Right lobe of liver (tissue), 6 donors: ENCODE results near the gene EIF3B. TPM values are rescaled to one million over a fixed set of nuclear protein-coding genes. Genes with fewer than 3 reads are reported as not detected.
"Not testable (repeated sequence)": the region's sequence is repeated elsewhere in the genome, so short reads cannot be mapped to it uniquely, and the experiment has no call there.

Source experiments
- ATAC-seq, 4 donors: fragments of 200-7000 bp; cut with Tn5 transposase; one replicate each; pipeline ENCODE4 v1.9.1; 2020; ENCODE audit warnings: mild to moderate bottlenecking in 4 of 4, moderate library complexity in 4 of 4
- DNase-seq, 3 donors: peaks; one replicate each; pipeline ENCODE4 v3.0.0-alpha.2; 2020
- H3K27ac ChIP-seq, 3 donors: fragments of 200-600 bp; one replicate each; pipeline ENCODE4 v1.8.0; 2022
- H3K27me3 ChIP-seq, 2 donors: fragments of 200-600 bp; one replicate each; pipeline ENCODE4 v1.8.0; 2022
- H3K36me3 ChIP-seq, 4 donors: fragments of 200-600 bp; sonication (generic) in 1 of 4; one replicate each; pipeline versions ENCODE4 v1.5.1 to v1.8.0; 2017 to 2022; ENCODE audit warnings: control low read depth in 1 of 4
- H3K4me1 ChIP-seq, 4 donors: fragments of 200-600 bp; sonication (generic) in 1 of 4; one replicate each; pipeline versions ENCODE4 v1.5.1 to v1.8.0; 2017 to 2022; ENCODE audit warnings: control low read depth in 1 of 4
- H3K4me3 ChIP-seq, 3 donors: fragments of 200-600 bp; one replicate each; pipeline ENCODE4 v1.8.0; 2022
- H3K9me3 ChIP-seq, 4 donors: fragments of 200-600 bp; sonication (generic) in 1 of 4; one replicate each; pipeline versions ENCODE4 v1.5.1 to v1.8.0; 2017 to 2022; ENCODE audit warnings: control low read depth in 1 of 4
- POLR2A ChIP-seq: fragments of 450-650 bp; IDR thresholded peaks from one replicate; pipeline ENCODE4 v1.6.1; 2017; ENCODE audit warnings: antibody characterized with exemption, mild to moderate bottlenecking
- WGBS: methylation state at CpG from one replicate; pipeline ENCODE4 v1.1.6; 2018; ENCODE audit warnings: low coverage, low lambda C conversion rate; ENCODE audit not compliant: insufficient coverage; ENCODE audit errors: missing lambda C conversion rate; 5-methylcytosine and 5-hydroxymethylcytosine counted together
- intact Hi-C, 2 donors: fragments of 100-400 bp; cut with DNase I; formaldehyde crosslinking; loops; one replicate each; pipeline versions ENCODE4 v1.11.2 to v1.14.1; 2022
- total RNA-seq, 6 experiments: library from RNA; depleted of rRNA in 2 of 6; stranded (reverse); fragments of >200 nt in 2 of 6; fragmentation: NEBNext Ultra II Directional in 3 of 6; extraction: Animal tissue kit (Norgen Biotek cat#: 25700) in 3 of 6; gene quantifications; one replicate each; pipeline versions ENCODE4 v1.1.0 to v1.2.4, GENCODE V29; 2016 to 2023
- TF ChIP-seq, protein P1 (sequence below), 4 donors: fragments of 200-600 bp in 3 of 4; fragments of 450-650 bp in 1 of 4; IDR thresholded peaks; one replicate each; pipeline versions ENCODE4 v1.5.1 to v1.8.0; 2016 to 2022; ENCODE audit warnings: antibody characterized with exemption in 4 of 4, mild to moderate bottlenecking in 2 of 4
- donor health status: DM: no; HTN: yes; CAD: no.
- donor health status: DM: no; HTN: no; CAD: no.
- donor health status: DM: no; HTN: no; CAD: no.
- donor health status: DM: no; HTN: yes; CAD: no.
- donor health status: DM: no; HTN: yes; CAD: no.

EIF3B gene
- total RNA-seq, 6 experiments from 2014 or later, result 61.6 to 93.3 (median 68.3) TPM

DNA sequence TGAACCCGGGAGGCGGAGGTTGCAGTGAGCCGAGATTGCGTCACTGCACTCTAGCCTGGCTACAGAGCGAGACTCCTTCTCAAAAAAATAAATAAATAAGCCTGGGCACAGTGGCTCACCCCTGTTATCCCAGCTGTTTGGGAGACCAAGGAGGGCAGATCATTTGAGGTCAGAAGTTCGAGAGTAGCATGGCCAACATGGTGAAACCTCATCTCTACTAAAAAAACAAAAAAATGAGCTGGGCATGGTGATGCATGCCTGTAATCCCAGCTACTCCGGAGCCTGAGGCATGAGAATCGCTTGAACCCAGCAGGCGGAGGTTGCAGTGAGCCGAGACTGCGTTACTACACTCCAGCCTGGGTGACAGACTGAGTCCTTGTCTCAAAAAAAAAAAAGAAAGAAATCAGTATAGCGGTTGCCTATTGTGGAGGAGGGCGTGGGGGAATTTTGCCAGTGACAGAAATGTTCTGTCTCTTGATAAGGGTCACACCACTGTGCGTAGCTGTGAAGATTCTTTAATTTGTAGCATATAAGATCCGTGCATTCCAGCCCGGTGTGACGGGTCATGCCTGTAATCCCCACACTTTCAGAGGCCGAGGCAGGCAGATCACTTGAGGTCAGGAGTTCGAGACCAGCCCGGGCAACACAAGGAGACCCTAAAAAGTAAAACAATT is 17.9 kb upstream of the EIF3B start:
- Histone ChIP-seq H3K9me3 (no peaks in the 10 kb centered on the region), H3K27me3 (no peaks in the 10 kb centered on the region), H3K27ac (no peak overlapping the region), H3K4me1 (no peaks in the 10 kb centered on the region), H3K4me3 (no peak overlapping the region), H3K36me3 (no peaks in the 10 kb centered on the region)
- intact Hi-C loops, result no loop called here
- whole genome bisulfite sequencing, result 89% methylated on average over 15 of the region's 20 CpGs
- ATAC-seq, result no peak
- no peak for DNase-seq
- TF ChIP-seq POLR2A, result no peak
- TF ChIP-seq, protein P1, sequence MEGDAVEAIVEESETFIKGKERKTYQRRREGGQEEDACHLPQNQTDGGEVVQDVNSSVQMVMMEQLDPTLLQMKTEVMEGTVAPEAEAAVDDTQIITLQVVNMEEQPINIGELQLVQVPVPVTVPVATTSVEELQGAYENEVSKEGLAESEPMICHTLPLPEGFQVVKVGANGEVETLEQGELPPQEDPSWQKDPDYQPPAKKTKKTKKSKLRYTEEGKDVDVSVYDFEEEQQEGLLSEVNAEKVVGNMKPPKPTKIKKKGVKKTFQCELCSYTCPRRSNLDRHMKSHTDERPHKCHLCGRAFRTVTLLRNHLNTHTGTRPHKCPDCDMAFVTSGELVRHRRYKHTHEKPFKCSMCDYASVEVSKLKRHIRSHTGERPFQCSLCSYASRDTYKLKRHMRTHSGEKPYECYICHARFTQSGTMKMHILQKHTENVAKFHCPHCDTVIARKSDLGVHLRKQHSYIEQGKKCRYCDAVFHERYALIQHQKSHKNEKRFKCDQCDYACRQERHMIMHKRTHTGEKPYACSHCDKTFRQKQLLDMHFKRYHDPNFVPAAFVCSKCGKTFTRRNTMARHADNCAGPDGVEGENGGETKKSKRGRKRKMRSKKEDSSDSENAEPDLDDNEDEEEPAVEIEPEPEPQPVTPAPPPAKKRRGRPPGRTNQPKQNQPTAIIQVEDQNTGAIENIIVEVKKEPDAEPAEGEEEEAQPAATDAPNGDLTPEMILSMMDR (IDR thresholded peaks at IDR 0.05), result no peak

DNA sequence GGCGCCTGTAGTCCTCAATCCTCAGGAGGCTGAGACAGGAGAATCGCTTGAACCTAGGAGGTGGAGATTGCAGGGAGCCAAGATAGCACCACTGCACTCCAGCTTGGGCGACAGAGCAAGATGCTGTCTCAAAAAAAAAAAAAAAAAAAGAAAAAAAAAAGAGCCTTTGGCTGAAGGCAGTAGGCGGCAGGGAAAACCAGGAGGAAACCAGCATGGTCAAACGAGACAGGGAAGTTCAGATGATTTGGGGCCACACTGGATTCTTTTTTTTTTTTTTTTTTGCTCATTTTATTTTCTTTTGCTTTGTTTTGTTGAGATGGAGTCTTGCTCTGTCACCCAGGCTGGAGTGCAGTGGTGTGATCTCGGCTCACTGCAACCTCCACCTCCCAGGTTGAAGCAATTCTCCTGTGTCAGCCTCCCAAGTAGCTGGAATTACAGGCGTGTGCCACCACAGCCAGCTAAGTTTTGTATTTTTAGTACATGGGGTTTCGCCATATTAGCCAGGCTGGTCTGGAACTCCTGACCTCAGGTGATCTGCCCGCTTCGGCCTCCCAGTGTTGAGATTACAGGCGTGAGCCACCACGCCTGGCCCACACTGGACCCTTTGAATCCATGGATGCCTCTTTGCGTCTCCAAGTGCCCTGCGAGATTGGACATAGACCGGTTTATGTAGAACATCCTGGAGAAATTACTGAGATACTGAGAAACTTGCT is 7.1 kb upstream of the EIF3B start:
- ATAC-seq, H3K4me3 ChIP-seq, H3K27ac ChIP-seq, intact Hi-C loops, H3K9me3 ChIP-seq, H3K4me1 ChIP-seq, H3K27me3 ChIP-seq, DNase-seq, H3K36me3 ChIP-seq: not testable (repeated sequence)
- 56% methylated on average over 8 of the region's 15 CpGs for WGBS

DNA sequence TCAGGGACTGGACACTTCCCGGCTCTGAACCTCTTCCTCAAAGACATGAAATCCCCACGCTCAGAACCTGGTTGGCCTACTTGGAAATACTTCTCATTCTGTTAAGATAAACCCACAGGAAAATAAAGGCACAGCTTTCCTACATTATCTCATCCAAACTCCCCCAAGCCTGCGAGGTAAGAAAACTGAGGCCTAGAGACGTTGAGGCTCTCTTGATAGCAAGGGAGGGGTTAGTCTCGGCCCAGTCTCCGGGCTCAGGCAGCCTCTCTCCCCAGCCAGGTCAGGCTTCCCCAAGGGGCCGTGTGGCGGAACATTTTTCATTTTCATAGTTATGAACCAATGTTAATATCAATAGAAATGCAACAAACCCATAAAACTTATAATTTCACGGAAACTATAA is 4.6 kb upstream of the EIF3B start:
- H3K4me1 ChIP-seq, result peaks cover 0 to 9% (median 0%) of the 10 kb centered on the region in 4 donors
- TF ChIP-seq, protein P1 (IDR thresholded peaks at IDR 0.05), result no peak
- TF ChIP-seq POLR2A, result no peak
- H3K4me3 ChIP-seq, result no peak overlapping the region
- intact Hi-C loops, result loop anchor here in 1 of 2 donors (10.0 kb wide), 1 partner anchor 105 kb away; the partner anchor contains the start of genes MRM2 and NUDT1
- no peak for DNase-seq
- H3K27ac ChIP-seq, result no peak overlapping the region
- no peaks in the 10 kb centered on the region for H3K36me3 ChIP-seq
- WGBS, result 82% methylated on average over 8 of the region's 9 CpGs
- no peaks in the 10 kb centered on the region for H3K27me3 ChIP-seq
- ATAC-seq, result no peak
- no peaks in the 10 kb centered on the region for H3K9me3 ChIP-seq

DNA sequence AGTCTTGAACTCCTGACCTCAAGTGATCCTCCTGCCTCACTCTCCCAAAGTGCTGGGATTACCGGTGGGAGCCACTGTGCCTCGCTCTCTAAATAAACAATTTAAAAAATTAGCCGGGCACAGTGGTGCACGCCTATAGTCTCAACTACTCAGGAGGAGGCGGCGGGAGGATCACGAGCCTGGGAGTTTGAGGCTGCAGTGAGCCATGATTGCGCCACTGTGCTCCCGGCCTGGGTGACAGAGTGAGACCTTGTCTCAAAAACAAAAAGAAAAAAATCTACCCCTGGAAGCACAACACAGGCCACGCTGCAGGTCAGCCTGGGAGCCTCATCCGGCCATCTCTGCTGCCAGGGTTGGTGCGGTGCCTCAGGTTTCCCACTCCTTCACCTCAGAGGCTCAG is 3.8 kb upstream of the EIF3B start:
- TF ChIP-seq, protein P1 (IDR thresholded peaks at IDR 0.05), result no peak
- TF ChIP-seq POLR2A, result no peak
- intact Hi-C loops, result loop anchor here in 1 of 2 donors (10.0 kb wide), 1 partner anchor 106 kb away; the partner anchor contains the start of genes MRM2 and NUDT1

More for the DNA sequence above, 3.8 kb upstream of the EIF3B start:
- no peaks in the 10 kb centered on the region for H3K36me3 ChIP-seq
- H3K4me1 ChIP-seq, result peaks cover 0 to 11% (median 0%) of the 10 kb centered on the region in 4 donors
- H3K27me3 ChIP-seq, result no peaks in the 10 kb centered on the region
- ATAC-seq, result no peak
- WGBS, result 94% methylated on average over 7 of the region's 12 CpGs
- H3K27ac ChIP-seq, result no peak overlapping the region
- no peak overlapping the region for H3K4me3 ChIP-seq
- no peaks in the 10 kb centered on the region for H3K9me3 ChIP-seq
- DNase-seq, result no peak
